Measurements from ENCODE around the gene KLF12.

The KLF12 gene

DNA sequence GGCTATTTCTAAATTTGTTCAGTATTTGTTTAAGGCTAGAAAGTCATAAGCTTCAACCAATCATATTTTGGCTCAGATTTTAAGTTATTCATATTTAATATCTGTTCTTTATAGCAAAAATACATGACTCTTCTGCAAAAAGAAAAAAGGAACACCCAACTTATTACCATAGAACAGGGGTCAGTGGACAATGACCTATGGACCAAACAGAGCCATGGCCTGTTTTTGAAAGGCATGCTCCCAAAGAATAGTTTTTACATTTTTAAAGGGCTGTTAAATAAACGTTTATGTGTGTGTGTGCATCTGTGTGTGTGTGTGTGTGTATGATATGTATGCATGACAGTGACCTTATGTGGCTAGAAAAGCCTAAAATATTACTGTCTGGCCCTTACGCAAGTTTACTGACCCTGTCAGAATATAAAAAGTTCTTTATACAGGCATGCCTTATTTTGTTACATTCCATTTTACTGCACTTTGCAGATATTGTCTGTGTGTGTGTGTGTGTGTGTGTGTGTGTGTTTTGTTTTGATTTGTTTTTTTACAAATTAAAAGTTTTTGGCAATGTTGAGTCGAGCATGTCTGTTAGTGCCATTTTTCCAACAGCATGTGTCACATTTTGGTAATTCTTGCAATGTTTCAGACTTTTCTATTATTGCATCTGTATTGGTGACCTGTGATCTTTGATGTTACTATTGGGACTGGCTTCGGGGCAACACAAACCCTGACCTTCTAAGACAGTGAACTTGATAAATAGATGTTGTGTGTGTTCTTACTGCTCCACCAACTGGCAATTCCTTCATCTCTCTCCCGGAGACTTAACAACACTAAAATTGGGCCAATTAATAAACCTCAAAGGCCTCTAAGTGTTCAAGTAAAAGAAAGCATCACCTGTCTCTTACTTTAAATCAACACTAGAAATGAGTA is 22.0 kb downstream of the KLF12 start:
- DNase-seq (ENCODE audit: extremely low read depth, low read depth), result no peak
- TF ChIP-seq, protein P1, sequence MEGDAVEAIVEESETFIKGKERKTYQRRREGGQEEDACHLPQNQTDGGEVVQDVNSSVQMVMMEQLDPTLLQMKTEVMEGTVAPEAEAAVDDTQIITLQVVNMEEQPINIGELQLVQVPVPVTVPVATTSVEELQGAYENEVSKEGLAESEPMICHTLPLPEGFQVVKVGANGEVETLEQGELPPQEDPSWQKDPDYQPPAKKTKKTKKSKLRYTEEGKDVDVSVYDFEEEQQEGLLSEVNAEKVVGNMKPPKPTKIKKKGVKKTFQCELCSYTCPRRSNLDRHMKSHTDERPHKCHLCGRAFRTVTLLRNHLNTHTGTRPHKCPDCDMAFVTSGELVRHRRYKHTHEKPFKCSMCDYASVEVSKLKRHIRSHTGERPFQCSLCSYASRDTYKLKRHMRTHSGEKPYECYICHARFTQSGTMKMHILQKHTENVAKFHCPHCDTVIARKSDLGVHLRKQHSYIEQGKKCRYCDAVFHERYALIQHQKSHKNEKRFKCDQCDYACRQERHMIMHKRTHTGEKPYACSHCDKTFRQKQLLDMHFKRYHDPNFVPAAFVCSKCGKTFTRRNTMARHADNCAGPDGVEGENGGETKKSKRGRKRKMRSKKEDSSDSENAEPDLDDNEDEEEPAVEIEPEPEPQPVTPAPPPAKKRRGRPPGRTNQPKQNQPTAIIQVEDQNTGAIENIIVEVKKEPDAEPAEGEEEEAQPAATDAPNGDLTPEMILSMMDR (IDR thresholded peaks at IDR 0.05; ENCODE audit: low read depth, low read length), result no peak

DNA sequence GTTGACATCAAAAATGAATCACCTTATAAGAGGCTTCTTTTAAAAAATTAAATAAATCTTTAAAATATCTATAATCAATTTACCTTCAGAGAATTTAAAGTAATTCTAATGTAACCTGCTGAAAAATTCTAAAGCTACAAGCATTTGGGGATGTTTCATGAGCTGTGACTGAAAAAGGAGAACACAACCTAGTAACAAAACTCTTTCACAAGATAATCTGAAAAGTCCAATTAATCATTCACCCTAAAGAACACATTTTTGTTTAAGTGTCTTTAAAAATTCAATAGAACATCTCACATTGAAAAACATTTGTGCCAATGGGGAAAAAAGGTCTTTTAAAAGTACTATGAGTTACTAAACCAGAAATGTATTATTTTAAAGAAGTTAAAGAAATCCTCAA is 22.8 kb downstream of the KLF12 start:
- DNase-seq (ENCODE audit: extremely low read depth, low read depth), result no peak
- TF ChIP-seq, protein P1 (IDR thresholded peaks at IDR 0.05; ENCODE audit: low read depth, low read length), result no peak

DNA sequence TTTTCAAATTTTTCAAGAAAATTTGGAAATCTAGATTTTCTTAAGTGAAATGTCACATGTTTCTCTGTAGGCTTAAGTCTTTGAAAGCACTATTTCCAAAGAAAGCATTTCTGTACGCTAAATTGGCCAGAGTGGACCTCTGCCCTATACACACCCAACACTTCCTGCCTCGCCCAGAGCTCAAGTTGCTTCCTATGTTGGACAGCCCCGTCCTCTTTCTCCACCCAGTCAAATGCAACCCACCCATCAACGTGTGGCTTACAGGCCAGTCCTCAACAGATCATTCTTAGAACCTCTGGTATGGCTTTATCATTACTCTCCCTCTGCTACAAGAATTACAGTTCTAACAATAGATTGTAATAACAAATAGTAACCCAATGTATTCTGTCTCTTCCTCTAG is 24.2 kb downstream of the KLF12 start:
- DNase-seq (ENCODE audit: extremely low read depth, low read depth), result no peak
- TF ChIP-seq, protein P1 (IDR thresholded peaks at IDR 0.05; ENCODE audit: low read depth, low read length), result no peak

DNA sequence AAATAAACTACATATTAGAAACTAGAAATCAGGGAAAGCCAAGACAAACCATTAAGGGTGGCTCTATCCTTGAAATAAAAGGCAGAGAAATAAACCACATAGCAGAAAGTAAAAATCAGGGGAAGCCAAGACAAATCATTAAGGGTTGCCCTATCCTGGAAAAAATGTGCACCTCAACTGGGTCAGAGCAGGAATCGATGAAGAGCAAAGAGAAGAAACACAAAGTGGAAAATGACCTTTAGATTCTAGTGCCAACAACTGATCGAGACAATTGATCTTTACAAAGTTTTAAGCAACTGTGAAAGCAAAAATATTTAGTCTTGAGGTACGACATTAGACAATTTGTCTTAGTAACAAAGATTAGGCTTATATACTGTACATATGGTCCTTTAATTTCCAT is 26.6 kb downstream of the KLF12 start:
- TF ChIP-seq, protein P1 (IDR thresholded peaks at IDR 0.05; ENCODE audit: low read depth, low read length), result no peak
- DNase-seq (ENCODE audit: extremely low read depth, low read depth), result no peak

DNA sequence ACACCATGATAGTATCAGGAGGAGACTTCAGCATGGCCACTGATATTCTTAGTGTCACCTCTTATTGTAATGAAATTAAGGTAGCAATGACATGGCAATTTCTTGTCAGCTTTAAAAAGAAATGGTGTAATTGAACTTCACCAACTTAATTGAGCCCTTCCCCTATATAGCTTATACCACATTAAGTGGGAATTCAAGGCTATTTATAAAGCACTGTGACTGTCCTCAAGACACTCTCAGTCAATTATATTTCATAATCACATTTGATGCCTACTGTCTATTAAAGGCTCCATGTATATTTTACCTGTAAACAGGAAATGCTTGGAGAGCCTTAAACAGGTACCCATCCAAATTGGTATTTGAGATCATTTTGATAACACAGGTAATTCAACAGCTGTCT is 28.3 kb downstream of the KLF12 start:
- TF ChIP-seq, protein P1 (IDR thresholded peaks at IDR 0.05; ENCODE audit: low read depth, low read length), result no peak
- DNase-seq (ENCODE audit: extremely low read depth, low read depth), result no peak

DNA sequence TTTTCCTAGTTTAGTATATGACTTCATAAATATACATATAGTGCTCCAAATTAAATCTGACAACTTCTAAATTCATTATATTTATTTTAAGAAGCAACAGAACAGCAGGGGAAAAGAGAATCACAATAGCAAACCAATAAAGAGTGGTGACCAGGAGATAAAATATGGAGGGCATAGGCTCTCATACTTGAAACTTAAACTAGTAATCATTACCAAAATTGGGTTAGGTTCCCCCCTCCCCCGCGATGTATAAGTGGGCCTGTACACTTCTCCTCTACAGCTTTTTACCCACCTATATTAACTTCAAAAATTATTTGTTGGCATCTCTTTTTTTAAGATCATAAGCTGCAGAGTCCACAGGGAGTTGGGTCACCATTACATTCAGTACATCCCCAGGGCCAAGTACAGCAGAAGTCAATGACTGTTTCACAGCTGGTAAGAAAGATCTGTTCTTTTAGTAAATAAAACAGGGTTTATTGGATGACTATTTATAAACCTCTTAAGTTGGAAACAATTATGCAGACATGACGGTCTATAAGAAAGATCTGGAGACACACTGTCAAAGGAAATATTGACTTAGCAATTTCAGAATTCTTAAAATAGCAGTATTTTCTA is 29.4 kb downstream of the KLF12 start:
- TF ChIP-seq, protein P1 (IDR thresholded peaks at IDR 0.05; ENCODE audit: low read depth, low read length), result no peak

DNA sequence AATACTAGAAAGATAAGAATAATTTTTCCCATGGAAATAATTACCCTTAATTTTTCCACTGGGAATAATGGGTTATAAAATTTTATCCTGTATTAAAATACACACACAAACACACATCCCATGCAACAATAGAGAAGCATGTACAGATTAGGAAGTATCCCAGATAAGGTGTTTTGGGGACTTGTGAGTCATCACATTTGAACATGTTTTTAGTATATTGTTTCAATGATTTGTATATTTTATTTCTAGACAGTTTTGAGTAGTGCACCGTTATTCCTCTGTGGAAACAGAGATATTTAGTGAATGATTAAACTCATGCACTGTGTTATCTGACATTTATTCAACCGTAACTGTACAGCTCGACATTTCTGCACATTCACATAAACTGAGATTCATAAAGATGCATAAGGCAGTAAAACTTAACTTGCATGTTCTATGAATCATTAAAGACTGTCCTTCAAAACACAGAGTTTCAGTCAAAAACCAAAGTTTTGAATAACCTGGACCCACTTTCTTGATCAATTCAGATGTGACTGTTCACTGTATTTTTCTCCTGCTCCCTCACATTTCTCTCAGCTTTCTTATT is 30.1 kb downstream of the KLF12 start:
- DNase-seq (ENCODE audit: extremely low read depth, low read depth), result no peak
- TF ChIP-seq, protein P1 (IDR thresholded peaks at IDR 0.05; ENCODE audit: low read depth, low read length), result no peak

More for the DNA sequence above, 29.4 kb downstream of the KLF12 start:
- DNase-seq (ENCODE audit: extremely low read depth, low read depth), result no peak

Measured in AG09319 (cell line).